ENCODE measurements around the gene MARF1. TPM values are rescaled to one million over a fixed set of nuclear protein-coding genes. Genes with fewer than 3 reads are reported as not detected.

The MARF1 gene
- total and polyA plus RNA-seq, 9 donors: 23.1 to 95.7 (median 71.8) TPM

- Histone ChIP-seq H3K9me3 (no peaks in the 10 kb centered on the region), H3K36me3 (no peaks in the 10 kb centered on the region), H3K27ac (no peak overlapping the region), H3K4me1 (ENCODE audit: insufficient read depth) (no peaks in the 10 kb centered on the region), H3K4me3 (no peak overlapping the region), H3K27me3 (no peaks in the 10 kb centered on the region)
- TF ChIP-seq POLR2A (IDR thresholded peaks at IDR 0.05) (no peak), EP300 (IDR thresholded peaks at IDR 0.05) (no peak)
- TF ChIP-seq, protein P1, sequence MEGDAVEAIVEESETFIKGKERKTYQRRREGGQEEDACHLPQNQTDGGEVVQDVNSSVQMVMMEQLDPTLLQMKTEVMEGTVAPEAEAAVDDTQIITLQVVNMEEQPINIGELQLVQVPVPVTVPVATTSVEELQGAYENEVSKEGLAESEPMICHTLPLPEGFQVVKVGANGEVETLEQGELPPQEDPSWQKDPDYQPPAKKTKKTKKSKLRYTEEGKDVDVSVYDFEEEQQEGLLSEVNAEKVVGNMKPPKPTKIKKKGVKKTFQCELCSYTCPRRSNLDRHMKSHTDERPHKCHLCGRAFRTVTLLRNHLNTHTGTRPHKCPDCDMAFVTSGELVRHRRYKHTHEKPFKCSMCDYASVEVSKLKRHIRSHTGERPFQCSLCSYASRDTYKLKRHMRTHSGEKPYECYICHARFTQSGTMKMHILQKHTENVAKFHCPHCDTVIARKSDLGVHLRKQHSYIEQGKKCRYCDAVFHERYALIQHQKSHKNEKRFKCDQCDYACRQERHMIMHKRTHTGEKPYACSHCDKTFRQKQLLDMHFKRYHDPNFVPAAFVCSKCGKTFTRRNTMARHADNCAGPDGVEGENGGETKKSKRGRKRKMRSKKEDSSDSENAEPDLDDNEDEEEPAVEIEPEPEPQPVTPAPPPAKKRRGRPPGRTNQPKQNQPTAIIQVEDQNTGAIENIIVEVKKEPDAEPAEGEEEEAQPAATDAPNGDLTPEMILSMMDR (IDR thresholded peaks at IDR 0.05): no peak
- 93 to 98% (median 94%) methylated on average over 4 of the region's 4 CpGs for WGBS, 3 donors
- DNase-seq: no peak
- intact Hi-C loops (cut with DNase I): no loop called here
Observed at GRCh38 chr16:15613676-15614075, 29.3 kb downstream of the MARF1 start.

- Histone ChIP-seq H3K36me3 (no peaks in the 10 kb centered on the region), H3K27ac (peak overlapping the region in 1 of 2 donors; percentile 10), H3K4me1 (ENCODE audit: insufficient read depth) (no peaks in the 10 kb centered on the region), H3K9me3 (no peaks in the 10 kb centered on the region), H3K27me3 (no peaks in the 10 kb centered on the region), H3K4me3 (no peak overlapping the region)
- TF ChIP-seq POLR2A (IDR thresholded peaks at IDR 0.05): no peak
- TF ChIP-seq EP300 (IDR thresholded peaks at IDR 0.05): no peak
- TF ChIP-seq, protein P1 (IDR thresholded peaks at IDR 0.05): no peak
- DNase-seq: no peak
- 13 to 37% (median 15%) methylated on average over 7 of the region's 7 CpGs for WGBS, 3 donors
- intact Hi-C loops (cut with DNase I): no loop called here
Observed at GRCh38 chr16:15611610-15612009, 31.3 kb downstream of the MARF1 start.

DNA sequence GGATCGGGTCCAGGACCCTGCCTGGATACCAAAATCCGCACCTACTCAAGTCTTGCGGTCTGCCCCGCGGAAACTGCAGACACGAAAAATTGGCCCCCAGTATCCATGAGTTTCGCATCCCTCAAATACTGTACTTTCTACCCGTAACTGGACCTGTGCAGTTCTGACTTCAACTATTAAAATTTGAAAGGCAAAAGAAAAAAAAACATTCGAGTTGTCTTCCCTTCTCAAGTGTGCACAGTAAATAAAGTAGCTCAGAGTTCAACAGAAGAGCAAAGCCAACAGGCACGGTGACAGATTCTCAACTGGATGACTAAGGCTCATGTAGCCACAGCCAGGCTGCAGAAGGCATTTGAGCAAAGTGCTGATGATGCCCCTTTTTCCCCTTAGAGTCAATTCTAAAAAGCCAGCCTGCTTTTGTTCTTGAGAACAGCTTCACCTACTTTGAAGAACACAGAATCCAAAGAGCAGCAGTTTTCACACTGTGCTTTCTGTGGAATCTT is 32.5 kb downstream of the MARF1 start:
- no peaks in the 10 kb centered on the region for H3K36me3 ChIP-seq
- WGBS, 3 donors: 93 to 95% (median 95%) methylated on average over 10 of the region's 10 CpGs
- no peak for DNase-seq
- H3K27ac ChIP-seq: no peak overlapping the region
- no peaks in the 10 kb centered on the region for H3K4me1 ChIP-seq (ENCODE audit: insufficient read depth)
- H3K9me3 ChIP-seq: no peaks in the 10 kb centered on the region
- H3K27me3 ChIP-seq: no peaks in the 10 kb centered on the region
- no peak for TF ChIP-seq EP300 (IDR thresholded peaks at IDR 0.05)
- no peak overlapping the region for H3K4me3 ChIP-seq
- intact Hi-C loops (cut with DNase I): no loop called here

DNA sequence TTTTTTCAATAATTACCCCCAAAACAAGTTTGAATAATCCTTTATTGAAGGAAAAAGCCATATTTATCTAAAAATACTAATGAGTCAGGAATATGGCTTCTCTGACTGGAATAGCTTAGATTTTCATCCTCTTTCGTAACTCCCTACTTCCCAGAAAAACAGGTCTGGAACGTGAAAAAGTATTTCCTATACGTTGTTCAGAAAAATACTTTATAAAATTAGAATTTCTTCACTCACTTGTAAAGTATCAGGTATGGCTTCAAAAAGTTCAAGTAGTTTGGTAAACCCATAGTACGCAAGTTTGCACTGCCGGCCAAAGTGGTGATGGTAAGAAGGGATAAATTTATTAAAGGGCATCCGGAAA is 33.7 kb downstream of the MARF1 start:
- no peaks in the 10 kb centered on the region for H3K36me3 ChIP-seq
- no peaks in the 10 kb centered on the region for H3K27me3 ChIP-seq
- 92 to 94% (median 93%) methylated on average over 6 of the region's 6 CpGs for WGBS, 3 donors
- H3K4me1 ChIP-seq (ENCODE audit: insufficient read depth): no peaks in the 10 kb centered on the region
- no peak overlapping the region for H3K27ac ChIP-seq
- intact Hi-C loops (cut with DNase I): no loop called here
- no peak for TF ChIP-seq EP300 (IDR thresholded peaks at IDR 0.05)
- no peak for TF ChIP-seq POLR2A (IDR thresholded peaks at IDR 0.05)
- TF ChIP-seq, protein P1 (IDR thresholded peaks at IDR 0.05): no peak
- no peak for DNase-seq
- no peak overlapping the region for H3K4me3 ChIP-seq
- no peaks in the 10 kb centered on the region for H3K9me3 ChIP-seq

GRCh38 chr16:15608398-15609285 is 34.3 kb downstream of the MARF1 start:
- Histone ChIP-seq H3K4me3 (no peak overlapping the region), H3K4me1 (ENCODE audit: insufficient read depth) (no peaks in the 10 kb centered on the region), H3K9me3 (no peaks in the 10 kb centered on the region), H3K27me3 (no peaks in the 10 kb centered on the region), H3K27ac (no peak overlapping the region), H3K36me3 (no peaks in the 10 kb centered on the region)
- WGBS, 3 donors: 83 to 87% (median 83%) methylated on average over 19 of the region's 19 CpGs
- intact Hi-C loops (cut with DNase I): no loop called here
- no peak for TF ChIP-seq POLR2A (IDR thresholded peaks at IDR 0.05)
- TF ChIP-seq EP300 (IDR thresholded peaks at IDR 0.05): no peak
- TF ChIP-seq, protein P1 (IDR thresholded peaks at IDR 0.05): no peak
- DNase-seq: no peak
